Activated CD4-positive, alpha-beta T cell treated with anti-CD3 and anti-CD28 coated beads, Interleukin-2, Interleukin-4, amounts not matched to agents 100 ng/mL and 50 ng/mL, durations not matched to agents 16 hours and 8 hours (primary cell): ENCODE measurements around the gene BORCS8.
"Not testable (repeated sequence)": the region's sequence is repeated elsewhere in the genome, so short reads cannot be mapped to it uniquely, and the experiment has no call there.

Experiments
- DNase-seq: peaks from one replicate; pipeline ENCODE4 v3.0.0-alpha.2; 2020; ENCODE audit warnings: low spot score

Gene BORCS8

DNA sequence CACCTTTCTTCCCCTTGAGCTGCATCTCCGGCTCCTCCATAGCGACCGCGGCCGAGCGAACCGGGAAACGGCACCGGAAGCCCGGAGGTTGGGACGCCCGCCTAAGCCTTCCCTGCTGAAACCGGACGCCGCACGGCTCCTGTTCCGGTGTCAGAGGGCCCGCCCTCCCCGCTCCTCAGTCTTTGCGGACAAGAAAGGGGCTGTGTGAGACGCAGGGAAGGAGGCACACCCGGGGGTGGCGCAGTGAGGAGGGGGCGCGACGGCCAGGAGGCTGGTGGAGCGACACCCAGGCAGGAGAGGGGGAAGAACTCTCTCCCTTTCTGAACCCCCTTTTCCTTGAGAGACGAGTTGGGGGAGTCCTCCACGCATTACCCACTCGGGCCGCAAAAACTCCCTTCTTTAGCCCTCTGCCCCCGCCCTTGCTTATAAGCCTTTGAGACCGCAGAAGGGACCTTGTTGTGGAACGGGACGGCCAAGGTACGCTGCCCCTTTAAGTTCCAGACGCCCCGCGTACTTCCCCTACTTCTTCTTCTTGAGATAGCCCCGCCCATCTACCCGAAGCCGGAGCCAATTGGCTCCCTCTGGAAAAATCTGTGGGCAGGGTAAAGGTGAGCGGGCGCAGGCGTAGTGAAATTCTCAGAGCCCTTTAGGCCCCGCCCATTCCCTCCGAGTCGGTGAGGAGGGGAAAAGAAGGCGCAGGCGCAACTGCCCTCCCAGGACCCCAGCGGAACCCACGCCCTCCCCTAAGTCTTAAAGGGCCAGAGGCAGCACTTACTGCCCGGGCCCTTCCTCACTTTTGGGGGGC is at the start of gene BORCS8, which contains the start of gene RFXANK:
BORCS8 (minus strand) TSS at position 75 of the 805 bp plus-strand sequence; CDS start at position 40, 35 bp downstream.
RFXANK (plus strand) TSS at position 181 of the 805 bp plus-strand sequence. CDS start 1,689 bp downstream, outside the sequence.
- peak; percentile 100 for DNase-seq

DNA sequence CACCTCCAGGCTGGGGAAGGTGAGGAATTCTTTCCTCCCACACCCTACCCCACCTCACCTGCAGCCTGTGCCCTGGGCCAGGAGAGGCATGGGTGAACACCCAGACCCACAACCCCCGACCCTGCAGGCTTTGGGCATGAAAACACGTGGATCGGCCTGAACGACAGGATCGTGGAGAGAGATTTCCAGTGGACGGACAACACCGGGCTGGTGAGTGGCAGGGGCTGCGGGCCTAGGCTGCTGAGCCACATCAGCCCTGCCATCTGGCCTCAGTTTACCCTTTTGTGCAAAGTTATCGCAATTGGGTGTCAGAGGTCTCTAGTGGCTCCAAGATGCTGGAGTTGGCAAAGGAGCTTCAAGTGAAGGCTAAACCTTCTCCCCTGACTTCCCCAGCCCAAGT is 48.5 kb upstream of the BORCS8 start:
- DNase-seq = no peak

DNA sequence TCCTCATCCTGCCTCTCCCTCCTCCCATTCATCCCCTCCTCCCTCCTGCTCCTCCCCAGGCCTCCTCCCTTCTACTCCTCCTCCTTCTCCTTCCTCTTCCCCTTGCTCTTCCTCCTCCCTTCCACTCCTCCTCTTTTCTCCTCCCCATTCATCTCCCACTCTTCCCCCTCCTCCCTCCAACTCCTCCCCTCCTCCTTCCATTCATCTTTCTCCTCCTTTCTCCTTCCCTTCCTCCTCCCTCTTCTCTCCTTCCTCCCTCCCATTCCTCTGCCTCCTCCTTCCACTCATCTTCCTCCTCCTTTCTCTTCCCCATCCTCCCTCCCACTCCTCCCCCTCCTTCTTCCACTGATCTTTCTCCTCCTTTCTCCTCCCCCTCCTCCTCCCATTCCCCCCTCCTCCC is 47.7 kb upstream of the BORCS8 start:
- DNase-seq = no peak

DNA sequence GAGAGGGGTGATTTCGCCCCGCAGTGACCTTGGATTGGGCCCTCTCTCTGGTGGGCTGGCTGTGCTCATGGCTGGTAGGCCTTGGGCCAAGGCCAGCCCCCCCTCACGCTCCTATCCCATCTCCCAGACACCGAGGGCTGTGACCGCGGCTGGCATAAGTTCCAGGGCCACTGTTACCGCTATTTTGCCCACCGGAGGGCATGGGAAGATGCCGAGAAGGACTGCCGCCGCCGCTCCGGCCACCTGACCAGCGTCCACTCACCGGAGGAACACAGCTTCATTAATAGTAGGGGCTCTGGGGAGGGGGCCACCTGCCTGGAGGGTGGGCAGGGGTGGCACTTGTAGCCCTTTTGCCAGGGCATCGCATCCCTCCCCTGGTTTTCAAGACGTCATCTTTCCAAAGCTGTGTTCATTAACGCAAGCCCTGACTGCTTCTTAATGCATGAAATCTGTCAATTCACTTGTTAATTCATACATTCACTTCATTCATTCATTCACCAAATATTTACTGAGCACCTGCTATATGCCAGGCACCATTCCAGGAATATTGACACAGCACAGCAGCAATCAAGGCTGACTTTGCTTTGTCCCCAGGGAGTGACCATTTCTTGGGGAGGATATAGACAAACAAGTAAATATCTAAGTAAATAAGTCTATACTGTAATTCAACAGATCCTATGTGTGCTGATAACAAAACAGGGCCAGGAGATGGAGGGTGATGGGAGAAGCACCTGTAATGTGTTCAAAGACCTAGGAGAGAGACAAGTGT is 46.4 kb upstream of the BORCS8 start:
- DNase-seq = no peak

DNA sequence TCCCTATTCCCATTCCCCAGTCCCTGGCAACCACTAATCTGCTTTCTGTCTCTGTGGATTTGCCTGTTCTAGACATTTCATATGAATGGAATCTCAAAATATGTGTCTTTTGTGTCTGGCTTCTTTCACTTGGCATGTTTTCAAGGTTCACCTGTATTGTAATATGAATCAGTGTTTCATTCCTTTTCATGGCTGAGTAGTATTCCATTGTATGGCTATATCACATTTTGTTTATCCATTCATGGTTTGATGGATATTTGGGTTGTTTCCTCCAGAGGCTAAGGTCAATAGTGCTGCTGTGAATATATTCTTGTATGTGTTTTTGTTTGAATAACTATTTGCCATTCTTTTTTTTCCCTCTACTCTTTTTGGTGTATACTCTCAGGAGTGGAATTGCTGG is 44.2 kb upstream of the BORCS8 start:
- no peak for DNase-seq

DNA sequence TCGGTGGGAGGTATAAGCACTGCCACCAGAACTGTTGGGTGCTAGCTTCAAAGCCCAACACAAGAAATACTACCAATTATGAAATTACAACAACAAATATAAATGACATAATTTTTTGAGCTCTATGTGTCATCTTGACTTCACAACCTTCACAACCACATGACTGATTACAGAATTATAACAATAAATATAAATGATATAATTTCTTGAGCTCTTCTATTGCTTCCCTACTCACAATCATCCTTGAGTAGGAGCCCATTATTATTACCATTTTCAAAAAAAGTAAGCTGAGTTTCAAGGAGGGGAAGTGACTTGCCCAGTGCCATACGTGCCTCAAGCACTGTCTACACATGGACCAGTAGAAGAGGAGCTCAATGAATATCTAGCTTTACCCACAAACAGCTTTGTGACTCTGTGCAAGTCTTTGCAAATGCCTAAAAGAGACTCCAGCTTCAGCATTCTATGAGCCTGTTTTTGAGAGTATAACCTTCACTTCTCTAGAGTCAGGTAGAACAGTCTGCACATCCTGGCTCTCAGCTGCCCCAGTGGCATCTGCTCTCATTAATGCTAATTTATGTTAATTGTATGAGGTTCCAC is 42.4 kb upstream of the BORCS8 start:
- DNase-seq = no peak

DNA sequence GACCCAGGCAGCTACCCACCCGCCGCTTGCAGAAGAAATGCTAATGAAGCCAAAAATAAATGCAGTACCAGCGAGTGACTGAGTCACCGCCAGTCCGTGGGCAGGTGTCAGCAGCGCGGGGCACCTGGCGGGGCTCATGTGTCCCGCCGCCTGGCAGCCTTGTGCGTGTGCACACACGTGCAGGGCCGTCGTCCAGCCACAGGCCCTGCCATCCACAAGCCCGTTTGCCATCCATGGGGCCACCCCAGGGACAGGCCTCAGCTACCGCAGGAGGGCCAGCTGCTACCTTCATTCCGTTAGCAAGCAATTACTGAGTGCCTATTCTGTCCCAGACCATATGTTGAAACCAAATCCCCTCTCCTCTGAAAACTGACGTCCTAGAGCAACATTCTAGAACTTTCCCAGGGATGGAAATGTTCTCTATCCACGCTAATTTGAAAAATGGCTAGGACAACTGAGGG is 40.3 kb upstream of the BORCS8 start:
- DNase-seq = no peak

DNA sequence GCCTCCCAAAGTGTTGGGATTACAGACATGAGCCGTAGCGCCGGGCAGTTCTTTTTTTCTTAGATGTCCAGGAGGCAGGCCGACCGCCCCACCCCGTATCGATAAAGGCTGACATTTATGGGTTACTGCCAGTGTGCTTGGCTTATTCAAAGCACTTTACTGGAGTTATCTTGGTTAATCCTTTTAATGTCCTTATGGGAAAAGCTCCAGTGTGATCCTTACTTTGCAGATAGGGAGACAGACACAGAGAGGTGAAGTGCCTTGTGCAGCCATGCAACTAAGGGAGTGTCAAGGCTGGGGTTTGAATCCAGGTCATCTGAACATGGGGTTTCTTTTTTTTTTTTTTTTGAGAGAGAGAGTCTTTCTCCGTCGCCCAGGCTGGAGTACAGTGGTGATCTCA is 39.0 kb upstream of the BORCS8 start:
- no peak for DNase-seq

DNA sequence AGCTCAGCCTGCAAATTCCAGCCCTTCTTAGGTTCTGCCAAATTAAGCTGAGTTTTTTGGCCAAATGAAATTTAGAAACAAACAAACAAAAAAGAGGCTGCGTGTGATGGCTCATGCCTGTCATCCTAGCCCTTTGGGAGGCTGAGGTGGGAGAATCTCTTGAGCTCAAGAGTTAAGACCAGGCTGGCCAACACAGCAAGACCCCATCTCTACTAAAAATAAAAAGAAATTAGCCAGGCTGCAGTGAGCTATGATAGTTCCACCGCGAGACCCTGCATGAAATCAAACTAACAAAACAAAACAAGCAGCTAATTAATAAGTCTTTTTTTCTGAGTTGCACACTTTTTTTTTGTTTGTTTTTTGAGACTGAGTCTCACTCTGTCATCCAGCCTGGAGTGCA is 37.7 kb upstream of the BORCS8 start:
- DNase-seq = no peak

DNA sequence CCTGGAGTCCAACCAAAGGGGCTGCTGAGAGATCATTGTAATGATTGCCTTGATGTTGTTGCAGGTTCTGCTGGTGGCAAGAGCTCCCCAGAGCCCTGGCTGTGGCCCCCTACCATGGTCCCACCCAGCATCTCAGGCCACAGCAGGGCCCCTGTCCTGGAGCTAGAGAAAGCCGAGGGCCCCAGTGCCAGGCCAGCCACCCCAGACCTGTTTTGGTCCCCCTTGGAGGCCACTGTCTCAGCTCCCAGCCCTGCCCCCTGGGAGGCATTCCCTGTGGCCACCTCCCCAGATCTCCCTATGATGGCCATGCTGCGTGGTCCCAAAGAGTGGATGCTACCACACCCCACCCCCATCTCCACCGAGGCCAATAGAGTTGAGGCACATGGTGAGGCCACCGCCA is 35.3 kb upstream of the BORCS8 start:
- DNase-seq = no peak

DNA sequence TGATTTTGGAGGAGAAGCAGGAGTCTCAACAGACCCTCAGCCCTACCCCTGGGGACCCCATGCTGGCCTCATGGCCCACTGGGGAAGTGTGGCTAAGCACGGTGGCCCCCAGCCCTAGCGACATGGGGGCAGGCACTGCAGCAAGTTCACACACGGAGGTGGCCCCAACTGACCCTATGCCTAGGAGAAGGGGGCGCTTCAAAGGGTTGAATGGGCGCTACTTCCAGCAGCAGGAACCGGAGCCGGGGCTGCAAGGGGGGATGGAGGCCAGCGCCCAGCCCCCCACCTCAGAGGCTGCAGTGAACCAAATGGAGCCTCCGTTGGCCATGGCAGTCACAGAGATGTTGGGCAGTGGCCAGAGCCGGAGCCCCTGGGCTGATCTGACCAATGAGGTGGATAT is 34.7 kb upstream of the BORCS8 start:
- DNase-seq = no peak

DNA sequence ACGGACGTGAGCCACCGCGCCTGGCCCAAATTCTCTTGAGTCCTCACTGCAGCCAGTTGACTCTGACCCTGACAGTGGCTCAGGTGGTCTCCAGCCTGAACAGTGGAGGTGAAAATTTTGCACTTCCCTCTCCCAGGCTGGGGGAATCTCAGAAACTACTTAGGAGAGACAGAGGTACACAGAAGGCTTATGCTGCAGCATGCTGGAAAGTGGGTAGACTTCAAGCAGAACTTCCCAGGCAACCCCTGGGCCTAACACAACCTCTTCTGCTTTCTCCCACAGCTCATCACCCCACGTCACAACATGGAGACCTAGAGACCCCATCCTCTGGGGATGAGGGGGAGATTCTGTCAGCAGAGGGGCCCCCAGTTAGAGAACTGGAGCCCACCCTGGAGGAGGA is 34.3 kb upstream of the BORCS8 start:
- no peak for DNase-seq

DNA sequence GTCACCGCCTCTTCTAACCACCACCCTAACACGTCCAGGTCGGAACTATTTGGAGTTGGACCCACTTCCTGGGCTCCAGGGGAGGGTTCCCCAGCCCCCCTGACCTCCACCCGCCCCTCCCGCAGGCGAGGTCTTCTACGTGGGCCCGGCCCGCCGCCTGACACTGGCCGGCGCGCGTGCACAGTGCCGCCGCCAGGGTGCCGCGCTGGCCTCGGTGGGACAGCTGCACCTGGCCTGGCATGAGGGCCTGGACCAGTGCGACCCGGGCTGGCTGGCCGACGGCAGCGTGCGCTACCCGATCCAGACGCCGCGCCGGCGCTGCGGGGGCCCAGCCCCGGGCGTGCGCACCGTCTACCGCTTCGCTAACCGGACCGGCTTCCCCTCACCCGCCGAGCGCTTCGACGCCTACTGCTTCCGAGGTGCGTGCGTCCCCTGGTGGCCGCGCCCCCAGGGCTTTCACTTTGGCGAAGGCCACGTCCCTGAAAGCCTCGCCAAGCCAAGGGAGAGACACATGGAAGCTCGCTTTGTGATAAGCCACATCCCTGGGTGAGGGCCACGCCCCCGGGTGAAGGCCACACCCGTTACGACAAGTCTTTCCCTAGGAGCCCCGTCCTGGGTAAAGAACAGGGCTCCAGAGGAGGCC is 33.0 kb upstream of the BORCS8 start:
- DNase-seq = peak; percentile 67

DNA sequence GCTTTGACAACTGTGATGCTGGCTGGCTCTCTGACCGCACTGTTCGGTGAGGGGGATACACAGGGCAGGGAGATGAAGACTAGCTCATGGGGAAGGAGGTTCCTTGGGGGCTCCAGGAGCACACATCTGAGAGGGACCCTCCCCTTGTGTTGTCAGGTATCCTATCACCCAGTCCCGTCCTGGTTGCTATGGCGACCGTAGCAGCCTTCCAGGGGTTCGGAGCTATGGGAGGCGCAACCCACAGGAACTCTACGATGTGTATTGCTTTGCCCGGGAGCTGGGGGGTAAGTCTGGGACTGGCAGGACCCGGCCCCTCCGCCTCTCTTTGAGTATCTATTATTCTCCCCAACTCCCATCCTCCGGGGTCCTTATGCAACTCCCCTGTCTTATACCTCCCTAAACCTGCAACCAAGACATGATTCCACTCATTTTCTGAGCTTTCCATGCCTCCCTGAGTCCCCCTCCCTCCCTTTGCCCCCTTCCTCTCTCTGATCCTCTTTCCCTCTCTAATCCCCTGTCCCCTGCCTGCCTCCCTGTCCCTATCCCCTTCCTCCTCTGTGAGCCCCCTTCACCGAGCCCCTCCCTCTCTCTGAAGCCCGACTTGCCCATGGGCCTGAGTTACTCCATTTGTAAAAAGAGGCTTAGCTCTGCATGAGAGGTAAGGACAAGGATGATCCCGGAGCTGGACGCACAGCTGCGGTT is 32.3 kb upstream of the BORCS8 start:
- DNase-seq = no peak

DNA sequence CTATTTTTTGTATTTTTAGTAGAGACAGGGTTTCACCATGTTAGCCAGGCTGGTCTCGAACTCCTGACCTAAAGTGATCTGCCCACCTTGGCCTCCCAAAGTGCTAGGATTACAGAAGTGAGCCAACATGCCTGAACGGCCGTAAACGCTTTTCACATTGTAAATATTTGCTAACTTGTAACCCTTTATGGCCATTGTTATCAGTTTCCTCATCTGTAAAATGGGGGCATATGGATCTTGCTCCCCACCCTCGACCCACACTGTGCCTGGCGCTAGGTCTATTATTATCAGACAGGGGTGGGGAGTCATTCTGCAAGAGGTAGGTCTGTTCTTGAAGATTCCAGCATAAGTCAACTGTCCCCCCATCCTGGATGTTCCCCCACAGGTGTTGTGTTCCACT is 31.7 kb upstream of the BORCS8 start:
- DNase-seq = no peak

DNA sequence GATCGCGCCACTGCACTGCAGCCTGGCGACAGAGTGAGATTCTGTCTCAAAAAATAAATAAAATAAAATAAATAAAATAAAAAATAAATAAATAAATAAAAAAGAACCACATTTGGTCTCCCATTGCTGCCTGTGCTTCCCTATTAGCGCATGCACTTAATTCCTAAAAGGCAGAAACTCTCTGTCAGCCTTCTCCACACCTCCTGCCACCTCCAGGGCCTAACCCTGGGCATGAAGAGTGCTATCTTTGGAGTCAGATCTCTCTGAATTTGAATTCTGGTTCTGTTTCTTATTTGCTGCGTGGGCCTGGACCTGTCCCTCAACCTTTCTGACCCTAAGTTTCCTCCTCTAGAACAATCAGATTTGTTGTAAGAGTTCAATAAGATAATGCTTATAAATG is 31.1 kb upstream of the BORCS8 start:
- DNase-seq = no peak

DNA sequence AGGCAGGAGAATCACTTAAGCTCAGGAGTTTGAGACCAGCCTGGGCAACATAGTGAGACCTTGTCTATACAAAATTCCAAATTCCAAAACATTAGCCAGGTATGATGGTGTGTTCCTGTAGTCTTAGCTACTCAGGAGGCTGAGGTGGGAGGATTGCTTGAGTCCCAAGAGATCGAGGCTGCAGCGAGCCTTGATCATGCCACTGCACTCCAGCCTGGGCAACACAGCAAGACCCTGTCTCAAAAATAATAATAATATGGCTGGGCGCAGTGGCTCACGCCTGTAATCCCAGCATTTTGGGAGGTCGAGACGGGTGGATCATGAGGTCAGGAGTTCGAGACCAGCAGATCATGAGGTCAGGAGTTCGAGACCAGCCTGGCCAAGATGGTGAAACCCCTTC is 29.0 kb upstream of the BORCS8 start:
- not testable (repeated sequence) for DNase-seq

DNA sequence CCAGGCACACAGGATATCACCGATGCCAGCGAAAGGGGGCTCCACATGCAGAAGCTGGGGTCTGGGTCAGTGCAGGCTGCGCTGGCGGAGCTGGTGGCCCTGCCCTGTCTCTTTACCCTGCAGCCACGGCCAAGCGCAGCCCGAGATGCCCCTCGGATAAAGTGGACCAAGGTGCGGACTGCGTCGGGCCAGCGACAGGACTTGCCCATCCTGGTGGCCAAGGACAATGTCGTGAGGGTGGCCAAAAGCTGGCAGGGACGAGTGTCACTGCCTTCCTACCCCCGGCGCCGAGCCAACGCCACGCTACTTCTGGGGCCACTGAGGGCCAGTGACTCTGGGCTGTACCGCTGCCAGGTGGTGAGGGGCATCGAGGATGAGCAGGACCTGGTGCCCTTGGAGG is 27.0 kb upstream of the BORCS8 start:
- no peak for DNase-seq

DNA sequence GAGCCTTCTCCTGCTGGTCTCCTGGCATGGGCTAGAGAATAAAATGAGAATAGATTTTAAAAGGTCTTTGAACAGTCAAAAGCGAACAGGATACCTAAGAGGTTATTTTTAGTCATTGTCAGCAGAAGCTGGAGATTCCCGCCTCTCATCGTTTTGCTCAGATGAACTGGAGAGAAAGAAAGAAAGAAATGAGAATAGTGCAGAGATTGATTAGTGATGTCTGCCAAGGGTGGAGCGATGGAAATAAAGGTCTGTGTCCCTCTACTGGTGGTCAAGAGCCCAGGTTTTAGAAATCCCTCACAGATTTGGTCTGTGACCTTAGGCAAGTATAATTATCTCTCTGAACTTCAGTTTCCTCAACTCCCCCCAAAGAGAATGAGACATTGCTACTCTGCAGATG is 25.1 kb upstream of the BORCS8 start:
- peak; percentile 6 for DNase-seq

DNA sequence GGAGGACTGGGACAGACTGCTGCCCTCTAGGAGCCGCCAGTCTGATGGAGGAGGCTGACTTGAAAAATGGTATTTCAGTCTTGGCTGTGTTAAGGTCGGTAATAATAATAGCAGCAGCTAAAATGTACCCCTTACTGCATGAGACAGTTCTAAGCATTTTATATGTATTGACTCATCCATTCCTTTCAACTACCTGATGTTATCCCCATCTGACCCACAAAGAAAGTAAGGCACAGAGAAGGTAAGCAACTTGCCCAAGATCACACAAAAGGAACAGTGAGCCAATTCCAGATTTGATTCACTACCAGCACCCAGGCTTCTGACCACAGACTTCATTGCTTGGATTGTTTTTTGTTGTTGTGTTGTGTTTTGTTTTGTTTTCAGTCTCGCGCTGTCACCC is 23.8 kb upstream of the BORCS8 start:
- no peak for DNase-seq

DNA sequence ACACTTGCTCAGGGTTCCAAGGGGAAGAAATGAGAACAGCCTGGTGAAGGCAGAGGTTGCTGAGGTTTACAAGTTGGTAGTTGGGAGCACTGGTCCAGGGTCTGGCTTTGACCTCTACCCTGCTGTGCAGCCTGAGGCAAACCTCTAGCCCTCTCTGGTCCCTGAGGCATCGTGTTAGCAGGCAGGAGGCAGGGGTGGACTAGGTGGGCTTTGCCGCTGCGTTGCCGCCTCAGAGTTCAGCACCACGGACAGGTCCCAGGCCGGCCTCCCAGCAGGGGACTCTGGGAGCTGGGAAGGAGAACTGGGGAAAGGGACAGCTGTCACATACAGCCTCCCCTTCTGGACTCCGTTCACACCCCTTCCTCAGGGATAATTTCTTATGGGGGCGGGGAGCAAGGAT is 22.9 kb upstream of the BORCS8 start:
- no peak for DNase-seq

DNA sequence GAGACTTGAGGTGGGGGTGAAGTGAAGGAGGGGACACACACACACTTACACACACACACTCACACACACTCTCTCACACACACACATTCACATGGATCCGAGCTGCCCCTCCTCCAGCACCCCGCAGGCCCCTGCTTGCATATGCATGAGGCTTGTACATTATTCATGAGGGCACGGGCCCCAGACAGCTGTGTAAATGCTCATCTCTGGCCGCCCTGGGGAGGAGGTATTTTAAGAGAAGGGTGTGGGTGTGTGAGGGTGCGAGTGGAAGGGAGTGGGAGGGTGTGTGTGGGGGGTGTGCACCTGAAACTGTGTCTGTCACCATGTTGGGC is 22.2 kb upstream of the BORCS8 start:
- no peak for DNase-seq
